Stimulated activated CD4-positive, alpha-beta T cell treated with anti-CD3 and anti-CD28 coated beads, Interleukin-4, amount 100 ng/mL, for 1 hour (primary cell): ENCODE results near the gene INSM1.
"Not testable (repeated sequence)": the region's sequence is repeated elsewhere in the genome, so short reads cannot be mapped to it uniquely, and the experiment has no call there.

Source experiments
- DNase-seq: peaks from one replicate; pipeline ENCODE4 v3.0.0-alpha.2; 2020

The INSM1 gene, protein sequence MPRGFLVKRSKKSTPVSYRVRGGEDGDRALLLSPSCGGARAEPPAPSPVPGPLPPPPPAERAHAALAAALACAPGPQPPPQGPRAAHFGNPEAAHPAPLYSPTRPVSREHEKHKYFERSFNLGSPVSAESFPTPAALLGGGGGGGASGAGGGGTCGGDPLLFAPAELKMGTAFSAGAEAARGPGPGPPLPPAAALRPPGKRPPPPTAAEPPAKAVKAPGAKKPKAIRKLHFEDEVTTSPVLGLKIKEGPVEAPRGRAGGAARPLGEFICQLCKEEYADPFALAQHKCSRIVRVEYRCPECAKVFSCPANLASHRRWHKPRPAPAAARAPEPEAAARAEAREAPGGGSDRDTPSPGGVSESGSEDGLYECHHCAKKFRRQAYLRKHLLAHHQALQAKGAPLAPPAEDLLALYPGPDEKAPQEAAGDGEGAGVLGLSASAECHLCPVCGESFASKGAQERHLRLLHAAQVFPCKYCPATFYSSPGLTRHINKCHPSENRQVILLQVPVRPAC

DNA sequence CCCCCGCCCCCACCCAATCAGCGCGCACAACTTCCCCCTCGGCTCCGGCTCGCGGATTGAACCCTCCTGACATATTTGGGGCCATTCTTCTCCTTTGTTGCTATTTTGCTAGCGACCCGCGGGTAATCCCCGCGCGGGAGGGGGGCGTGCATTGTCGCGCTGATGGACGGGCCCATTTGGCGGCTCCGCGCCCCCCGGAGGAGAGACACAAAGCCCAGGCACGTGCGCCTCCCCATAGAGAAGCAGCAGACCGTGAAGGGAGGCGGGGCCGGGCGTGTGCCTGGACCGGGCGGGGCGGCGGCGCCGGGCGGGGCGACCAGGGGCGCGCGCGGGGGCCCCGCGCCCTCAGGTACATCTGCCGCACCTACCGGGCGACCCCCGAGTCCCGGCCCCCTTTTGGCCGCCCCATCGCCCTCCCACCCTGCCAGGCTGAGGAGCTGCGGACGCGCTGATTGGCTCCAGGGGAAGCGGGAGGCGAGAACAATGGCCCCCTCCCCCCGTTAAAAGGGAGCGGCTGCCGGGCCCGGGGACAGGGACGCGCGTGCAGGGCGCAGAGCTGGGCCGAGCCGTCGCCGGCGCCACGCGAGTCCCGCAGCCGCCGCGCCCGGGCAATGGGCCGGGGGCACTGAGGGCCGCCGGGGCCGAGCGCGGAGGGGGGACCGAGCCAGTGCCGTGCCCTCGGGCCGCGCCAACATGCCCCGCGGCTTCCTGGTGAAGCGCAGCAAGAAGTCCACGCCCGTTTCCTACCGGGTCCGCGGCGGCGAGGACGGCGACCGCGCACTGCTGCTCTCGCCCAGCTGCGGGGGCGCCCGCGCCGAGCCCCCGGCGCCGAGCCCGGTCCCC lies at the start of gene INSM1:
INSM1 (plus strand) TSS at position 530 of the 843 bp plus-strand sequence; CDS start at position 694, 164 bp downstream.
- no peak for DNase-seq

DNA sequence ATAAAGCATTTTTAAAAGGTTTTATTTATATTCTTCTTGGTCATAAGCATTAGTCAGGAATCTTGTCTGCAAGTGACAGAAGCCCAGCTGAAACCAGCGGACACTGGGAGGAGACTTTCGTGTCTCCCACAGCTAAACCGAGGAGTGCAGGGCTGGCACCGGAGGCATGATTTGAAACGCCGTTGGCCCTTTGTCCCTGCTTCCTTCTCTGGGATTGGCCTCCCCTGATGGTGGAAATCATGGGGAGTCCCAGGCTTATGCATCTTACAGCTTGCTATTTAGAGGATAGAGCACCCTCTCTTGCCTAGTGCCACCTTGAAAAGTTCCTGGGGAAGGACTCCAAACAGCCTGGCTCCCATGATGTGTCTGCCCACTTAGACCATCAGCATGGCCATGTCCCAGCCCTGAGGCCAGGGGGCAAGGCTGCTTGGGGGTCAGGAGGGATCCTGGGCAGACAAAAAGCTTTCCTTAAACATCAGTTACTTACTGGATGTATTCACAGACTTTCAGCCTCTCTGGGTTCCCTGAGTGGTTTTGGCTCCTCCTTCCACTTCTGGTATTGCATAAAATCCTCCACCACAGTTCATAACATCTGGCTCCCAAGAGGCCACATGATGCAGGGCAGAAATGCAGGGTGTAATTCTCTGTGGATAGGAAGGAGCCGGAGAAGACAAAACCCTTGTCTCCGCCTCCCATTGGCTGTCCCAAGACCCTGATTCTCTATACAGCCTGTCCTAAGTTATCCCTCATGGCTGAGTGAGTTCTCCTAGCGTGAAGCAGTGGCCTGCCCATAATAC lies 49.3 kb upstream of the INSM1 start:
- no peak for DNase-seq

DNA sequence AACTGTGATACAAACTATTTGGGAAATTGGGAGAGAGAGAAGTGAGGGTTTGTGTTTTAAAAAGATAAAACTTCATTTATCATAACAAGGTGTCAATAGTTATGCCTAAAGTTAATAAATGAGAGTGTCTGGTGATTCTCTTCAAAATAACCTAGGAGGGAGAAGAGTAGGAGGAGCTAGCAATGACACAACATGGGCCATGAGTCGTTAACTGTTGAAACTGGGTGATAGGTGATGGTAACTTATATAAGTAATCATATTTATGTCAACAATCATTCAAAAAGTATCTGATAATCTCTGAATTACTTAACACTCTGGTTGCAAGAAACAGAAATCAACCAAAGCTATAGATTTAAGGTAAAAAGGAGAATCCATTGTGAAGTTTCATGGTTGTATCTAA lies 46.8 kb upstream of the INSM1 start:
- no peak for DNase-seq

DNA sequence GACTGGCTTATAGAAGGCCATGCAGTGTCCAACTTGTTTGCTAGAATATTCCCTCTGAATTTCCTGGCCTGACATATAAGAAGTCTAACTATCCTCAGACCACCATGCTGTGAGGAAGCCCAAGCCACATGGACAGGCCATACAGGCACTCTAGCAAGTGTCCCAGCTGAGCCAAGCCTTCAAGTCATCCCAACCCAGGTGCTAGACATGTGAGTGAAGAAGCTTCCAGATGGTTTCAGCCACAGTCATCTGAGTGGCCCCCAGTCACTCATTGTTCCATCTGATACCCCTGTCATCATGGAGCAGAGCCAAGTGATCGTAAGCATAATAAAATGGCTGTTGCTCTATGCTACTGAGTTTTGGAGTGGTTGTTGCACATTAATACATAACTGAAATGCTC lies 46.0 kb upstream of the INSM1 start:
- no peak for DNase-seq

DNA sequence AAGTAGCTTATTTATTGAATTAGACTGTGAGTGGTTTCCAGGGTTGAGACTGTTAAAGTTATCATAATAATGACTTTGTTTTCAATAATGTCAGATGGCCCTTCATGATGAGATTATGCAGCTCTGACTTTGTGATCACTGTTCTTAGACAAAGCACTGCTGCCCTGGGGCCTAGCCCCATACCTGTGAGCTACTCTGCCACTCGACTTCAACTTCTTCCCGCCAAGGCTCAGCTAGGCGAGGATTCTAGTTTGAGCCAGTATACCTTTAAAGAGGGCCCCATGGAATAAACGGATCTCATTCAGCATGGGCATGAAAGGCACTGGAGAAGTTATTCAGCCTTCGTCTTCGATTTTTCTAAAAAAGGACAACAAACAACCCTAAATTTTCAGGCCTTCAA lies 45.0 kb upstream of the INSM1 start:
- DNase-seq = no peak

DNA sequence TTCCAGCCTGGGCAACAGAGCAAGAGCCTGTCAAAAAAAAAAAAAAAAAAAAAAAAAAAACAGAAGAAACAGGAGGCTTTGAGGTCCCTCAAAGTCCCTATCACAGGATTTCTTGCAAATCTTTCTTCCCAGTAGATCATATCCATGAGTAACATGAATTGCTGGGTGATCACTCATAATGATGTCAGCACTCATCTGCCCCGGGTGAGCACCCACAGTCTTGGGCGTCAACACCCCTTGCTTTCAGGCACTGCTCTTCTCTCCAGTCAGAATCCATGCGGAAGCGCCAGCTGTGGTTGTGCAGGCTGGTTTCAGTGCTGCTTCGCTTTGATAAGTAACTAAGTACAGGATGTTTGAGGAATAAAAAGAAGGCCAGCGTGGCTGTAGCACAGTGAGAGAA lies 40.2 kb upstream of the INSM1 start:
- no peak for DNase-seq

DNA sequence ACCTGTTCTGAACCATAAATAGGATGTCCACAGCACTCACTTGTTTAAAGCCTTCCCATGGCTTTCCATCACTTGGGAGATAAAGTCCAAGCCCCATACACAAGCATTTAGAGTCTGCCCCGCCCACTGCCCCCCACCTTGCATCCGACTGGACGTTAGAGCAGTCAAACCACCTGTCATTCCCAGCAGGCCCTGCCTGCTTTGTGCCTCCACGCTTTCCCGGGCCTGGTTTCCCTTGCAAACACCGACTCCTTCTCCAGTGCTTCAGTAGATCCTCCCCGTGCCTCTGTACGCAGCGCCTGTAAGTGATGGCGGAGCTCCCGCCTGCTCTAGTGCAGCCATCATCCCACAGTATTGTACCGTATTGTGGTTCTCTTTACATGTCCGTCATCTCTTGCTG lies 38.3 kb upstream of the INSM1 start:
- no peak for DNase-seq

DNA sequence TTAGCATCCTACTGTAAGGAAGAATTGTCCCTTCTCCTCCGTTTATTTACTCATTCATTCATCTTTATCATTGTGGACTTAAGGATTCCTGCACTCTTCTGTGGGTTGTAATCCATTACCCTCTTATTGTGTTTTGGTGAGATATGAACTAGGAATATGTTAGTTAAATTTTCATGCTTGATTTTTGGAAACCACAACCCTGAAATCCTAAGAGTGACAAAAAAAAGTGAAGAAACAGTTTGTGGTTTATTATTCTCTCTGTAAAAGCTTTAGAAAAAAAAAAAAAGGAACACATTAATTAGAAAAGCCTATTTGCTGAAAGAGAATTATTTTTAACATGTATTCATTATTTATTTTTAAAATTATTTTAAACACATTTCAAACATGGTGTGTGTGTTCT lies 36.7 kb upstream of the INSM1 start:
- no peak for DNase-seq

DNA sequence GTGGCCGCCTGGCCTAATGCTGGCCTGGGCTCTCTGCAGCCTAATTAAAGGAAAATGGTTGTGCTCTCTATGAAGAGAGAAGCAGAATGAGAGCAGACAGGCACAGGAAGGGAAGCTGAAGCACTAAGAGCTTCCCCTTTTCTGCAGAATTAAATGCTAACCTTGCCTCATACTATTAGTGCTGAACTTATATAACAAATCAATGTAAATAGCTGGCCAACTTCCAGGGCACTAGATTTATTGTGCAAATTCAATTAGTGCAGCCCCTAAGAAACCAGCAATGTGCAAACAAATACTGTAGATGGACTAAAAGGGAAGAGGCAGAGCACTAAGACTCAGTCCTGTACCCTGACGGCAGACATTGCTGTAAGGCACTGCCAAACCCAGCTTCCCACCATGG lies 36.1 kb upstream of the INSM1 start:
- no peak for DNase-seq

DNA sequence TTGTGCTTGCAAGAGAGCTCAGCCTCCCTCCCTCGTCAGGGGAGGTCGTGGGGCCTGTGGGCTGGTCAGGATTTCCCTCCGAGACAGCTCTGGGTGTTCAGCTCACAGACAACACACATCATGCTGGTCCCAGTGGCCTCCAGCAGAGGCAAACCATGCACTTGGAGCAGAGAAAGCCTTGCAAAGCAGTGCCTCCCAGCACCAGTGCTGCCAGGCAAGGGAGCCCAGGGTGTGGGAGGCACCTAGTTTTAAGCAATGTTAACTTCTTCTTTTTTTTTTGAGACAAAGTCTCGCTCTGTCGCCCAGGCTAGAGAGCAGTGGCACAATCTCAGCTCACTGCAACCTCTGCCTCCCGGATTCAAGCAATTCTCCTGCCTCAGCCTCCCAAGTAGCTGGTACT lies 34.0 kb upstream of the INSM1 start:
- DNase-seq = no peak

DNA sequence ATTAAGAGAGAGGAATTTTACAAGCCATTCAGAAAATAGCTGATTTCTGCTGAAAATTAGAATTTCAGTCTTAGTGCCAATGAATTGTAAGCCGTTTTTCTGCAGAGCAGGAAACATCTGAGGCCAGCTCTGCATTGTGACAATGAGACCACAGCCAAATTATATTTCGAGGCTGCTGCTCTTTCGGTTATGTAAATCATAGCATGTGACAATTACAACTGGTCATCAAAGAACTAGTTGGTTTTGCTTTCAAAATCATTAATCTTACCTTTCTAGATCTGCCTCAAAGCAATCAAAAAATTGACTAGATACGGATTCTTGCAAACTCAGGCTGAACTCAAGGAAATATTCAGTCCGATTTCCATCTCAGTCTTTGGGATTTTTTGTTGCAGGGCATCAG lies 33.4 kb upstream of the INSM1 start:
- DNase-seq = no peak

DNA sequence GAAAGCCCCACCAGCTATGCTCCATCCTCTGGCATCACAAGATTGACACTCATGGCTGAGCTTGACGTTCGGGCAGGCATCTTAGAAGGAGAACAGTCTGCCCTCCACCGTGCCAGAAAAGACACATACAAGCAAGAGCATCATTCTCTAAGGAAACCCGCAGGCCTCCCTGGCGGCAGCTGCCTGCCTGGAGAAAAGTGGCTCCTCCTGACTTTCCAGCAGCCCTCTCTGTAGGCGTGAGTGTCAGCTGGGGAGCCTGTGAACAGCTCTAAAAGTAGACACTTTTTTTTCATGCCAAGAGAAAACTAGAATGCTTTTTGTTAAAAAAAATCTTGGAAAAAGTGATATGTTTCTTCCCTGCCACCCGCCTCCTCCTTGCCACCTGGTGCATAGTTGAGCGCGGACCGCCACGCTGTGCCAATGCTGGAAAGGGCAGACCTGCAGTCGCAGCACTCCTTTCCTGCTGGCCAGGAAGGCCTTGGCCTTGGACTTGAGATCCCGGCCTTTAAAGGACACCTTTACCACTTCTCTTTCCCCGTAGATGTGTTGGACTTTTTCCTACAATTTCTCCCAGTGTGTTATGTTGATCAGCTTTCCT lies 29.7 kb upstream of the INSM1 start:
- DNase-seq = no peak

DNA sequence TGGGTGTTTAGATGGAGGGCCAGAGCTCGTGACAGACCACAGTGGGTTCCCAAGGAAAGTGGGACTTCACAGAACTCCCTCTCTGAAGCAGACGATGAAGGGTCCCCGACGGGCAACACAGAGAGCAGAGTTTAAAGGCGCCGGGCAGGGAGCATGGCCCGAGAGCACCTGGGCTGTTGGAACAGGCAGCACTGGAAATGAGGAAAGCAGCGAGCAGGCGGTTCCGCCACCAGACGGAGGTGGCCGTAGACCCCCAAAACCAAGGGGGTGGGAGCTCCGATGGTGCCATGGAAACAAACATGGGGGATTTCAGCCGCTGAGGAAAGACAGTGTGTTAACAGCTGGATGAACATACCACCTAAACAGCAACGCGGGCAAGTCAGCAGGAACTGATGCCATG lies 27.5 kb upstream of the INSM1 start:
- DNase-seq = no peak

DNA sequence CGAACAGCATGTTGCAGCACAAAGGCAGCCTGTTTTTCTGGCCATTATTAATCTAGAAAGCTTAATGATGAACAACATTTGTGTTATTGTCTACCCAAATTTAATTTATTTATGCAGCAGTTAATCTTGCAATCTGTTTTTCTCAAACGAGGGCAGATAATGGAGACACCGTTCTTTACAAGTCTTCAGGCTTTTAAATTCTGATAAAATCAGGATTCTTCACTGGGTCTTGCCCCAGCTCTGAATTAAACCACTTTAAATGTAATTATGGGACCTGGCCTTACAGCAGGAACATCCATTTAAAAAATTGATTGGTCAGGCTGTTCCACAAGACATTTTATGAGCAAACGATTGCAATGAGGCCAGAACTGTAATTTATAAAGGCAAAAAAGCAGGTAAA lies 26.5 kb upstream of the INSM1 start:
- no peak for DNase-seq

DNA sequence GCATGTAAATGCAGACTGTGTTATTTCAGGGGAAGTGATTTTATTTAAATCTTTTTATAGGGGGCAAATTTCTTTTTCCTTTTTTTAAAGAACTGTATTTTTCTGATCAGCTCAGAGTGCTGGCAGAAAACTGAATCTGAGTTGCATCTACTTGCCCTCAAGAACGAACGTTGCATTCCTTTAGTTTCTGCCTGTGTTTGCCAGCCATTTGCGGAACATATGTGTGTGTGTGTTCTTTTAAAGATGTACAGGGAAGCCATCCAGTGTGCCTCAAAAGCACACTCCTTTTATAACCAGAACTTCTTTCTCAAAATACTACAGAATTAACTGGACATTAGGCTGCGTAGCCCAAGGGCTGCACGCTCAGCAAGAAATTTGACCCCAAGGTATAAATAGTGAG lies 25.8 kb upstream of the INSM1 start:
- no peak for DNase-seq

DNA sequence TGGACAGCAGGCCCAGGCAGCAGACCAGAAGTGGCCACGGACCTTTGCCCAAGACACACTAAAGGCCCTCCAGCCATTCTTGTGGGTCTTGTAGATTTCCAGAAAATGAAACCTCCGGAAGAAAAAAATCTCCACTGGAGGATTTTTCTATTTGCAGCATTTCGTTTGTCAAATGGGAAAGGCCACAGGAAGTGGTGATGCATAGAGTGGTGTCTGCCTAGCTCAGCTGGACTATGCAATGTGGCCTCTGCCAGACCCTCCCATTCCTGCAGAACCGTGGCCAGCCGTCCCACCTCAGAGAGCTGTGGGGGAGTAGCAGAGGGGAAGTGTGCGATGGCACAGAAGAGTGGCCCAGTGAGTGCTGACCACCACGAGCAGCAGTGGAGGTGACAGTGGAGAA lies 24.0 kb upstream of the INSM1 start:
- no peak for DNase-seq

DNA sequence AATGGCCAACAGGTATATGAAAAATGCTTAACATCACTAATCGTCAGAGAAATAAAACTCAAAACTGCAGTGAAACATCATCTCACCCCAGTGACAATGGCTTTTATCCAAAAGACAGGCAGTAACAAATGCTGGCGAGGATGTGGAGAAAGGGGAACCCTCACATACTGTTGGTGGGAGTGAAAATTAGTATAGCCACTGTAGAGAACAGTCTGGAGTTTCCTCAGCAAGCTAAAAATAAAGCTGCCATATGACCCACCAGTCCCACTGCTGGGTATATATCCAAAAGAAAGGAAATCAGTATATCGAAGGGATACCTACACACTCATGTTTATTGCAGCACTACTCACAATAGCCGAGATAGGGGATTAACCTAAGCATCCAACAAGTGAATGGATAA lies 23.4 kb upstream of the INSM1 start:
- no peak for DNase-seq

DNA sequence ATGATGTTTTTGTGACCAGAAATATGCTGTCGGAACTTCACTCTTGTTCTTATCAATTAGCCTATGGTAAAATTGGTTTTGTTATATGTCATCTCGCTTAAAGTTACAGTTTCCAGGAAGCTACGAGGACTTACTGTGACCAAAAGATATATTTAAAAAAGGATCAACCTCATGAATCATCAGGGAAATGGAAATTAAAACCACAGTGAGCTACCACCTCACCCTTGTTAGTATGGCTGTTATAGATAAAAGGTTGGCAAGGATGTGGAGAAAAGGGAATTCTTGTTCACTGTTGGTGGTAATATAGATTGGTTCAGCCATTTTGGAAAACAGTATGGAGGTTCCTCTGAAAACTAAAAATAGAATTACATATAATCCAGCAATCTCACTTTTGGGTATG lies 14.3 kb upstream of the INSM1 start:
- DNase-seq = no peak

DNA sequence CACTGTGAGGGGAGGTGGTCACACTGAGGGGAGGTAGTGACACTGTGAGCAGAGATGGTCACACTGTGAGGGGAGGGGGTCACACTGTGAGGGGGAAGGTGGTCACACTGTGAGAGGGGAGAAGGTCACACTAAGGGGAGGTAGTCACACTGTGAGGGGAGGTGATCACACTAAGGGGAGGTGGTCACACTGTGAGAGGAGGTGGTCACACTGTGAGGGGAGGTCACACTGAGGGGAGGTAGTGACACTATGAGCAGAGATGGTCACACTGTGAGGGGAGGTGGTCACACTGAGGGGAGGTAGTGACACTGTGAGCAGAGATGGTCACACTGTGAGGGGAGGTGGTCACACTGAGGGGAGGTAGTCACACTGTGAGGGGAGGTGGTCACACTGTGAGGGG lies 12.4 kb upstream of the INSM1 start:
- not testable (repeated sequence) for DNase-seq

DNA sequence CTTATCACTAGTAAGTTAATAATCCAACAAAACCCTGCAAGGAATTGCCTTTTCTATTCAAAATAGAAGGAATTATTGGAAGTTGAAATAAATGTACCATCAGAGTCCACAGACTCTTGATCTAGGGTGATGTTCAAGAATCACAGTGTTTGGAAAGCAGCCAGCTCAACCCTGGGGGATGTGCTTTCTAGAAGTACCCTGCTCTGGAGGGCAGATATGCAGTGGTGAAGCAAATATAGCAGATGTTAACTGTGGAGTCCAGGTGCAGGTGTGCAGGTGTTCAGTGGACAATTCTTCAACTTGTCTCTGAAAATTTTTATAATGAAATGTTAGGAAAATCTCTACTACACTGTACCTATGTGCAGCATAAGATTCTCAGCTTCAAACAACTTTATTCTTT lies 9.1 kb upstream of the INSM1 start:
- no peak for DNase-seq

DNA sequence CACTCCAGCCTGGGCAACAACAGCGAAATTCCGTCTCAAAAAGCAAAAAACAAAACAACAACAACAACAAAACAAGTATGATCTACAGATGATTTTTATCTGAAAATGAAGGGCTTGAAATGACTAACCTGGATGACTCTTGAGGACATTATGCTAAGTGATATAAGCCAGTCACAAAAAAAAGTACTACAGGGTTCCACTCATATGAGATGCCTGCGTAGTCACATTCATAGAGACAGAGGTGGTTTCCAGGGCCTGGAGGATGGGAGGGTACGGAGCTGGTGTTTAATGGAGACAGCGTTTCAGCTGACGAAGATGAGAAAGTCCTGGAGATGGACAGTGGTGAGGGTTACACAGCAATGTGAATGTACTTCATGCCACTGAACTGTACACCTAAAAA lies 8.3 kb upstream of the INSM1 start:
- no peak for DNase-seq

DNA sequence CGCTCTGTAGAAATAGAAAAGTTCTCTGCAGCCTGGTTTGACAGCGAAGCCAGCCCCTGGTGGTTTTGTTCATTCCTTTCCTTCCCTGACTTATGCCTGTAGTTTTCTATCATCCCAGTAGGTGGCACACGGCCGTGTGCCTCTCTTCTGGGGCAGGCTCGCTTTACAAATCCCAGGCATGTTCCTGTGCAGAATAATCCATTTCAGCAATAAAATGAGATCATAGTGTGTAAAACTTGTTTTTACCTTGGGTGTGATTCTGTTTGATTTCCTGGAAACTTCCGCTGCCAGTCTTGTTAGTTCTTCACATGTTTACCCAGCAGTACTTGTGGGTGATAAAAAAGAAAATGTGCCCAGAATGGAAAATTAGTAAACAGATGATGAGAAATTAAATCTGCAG lies 7.4 kb upstream of the INSM1 start:
- no peak for DNase-seq
